Adrenal gland (tissue), 12 donors: ENCODE results near the gene MIEF1. TPM values are rescaled to one million over a fixed set of nuclear protein-coding genes. Genes with fewer than 3 reads are reported as not detected.

Source experiments
- DNase-seq, 7 donors: peaks; one replicate each; pipeline ENCODE4 v3.0.0-alpha.2; 2019 to 2020
- H3K27ac ChIP-seq, 5 donors: fragments of 200-600 bp; sonication (generic) in 4 of 5; 1 replicate in 3 of 5; 2 replicates in 2 of 5; pipeline versions ENCODE4 v1.5.1 to v1.8.0; 2016 to 2020; ENCODE audit warnings: mild to moderate bottlenecking in 1 of 5
- H3K27me3 ChIP-seq: fragments of 200-600 bp; 2 replicates; pipeline ENCODE4 v1.8.0; 2021
- H3K36me3 ChIP-seq, 2 donors: fragments of 200-600 bp; replicated peaks in 1 of 2; 1 replicate in 1 of 2; 2 replicates in 1 of 2; pipeline versions ENCODE4 v1.5.1 to v1.8.0; 2018 to 2022
- H3K4me1 ChIP-seq, 2 donors: fragments of 200-600 bp; replicated peaks in 1 of 2; 1 replicate in 1 of 2; 2 replicates in 1 of 2; pipeline versions ENCODE4 v1.5.1 to v1.8.0; 2018 to 2021
- H3K4me3 ChIP-seq, 4 donors: fragments of 200-600 bp; sonication (generic) in 3 of 4; one replicate each; pipeline ENCODE4 v1.5.1; 2016 to 2018
- H3K9me3 ChIP-seq, 3 donors: fragments of 200-600 bp; sonication (generic) in 1 of 3; replicated peaks in 1 of 3; 1 replicate in 2 of 3; 2 replicates in 1 of 3; pipeline versions ENCODE4 v1.5.1 to v1.8.0; 2016 to 2021
- POLR2A ChIP-seq, 2 donors: fragments of 450-650 bp; IDR thresholded peaks; one replicate each; pipeline ENCODE4 v1.6.1; 2017; ENCODE audit warnings: antibody characterized with exemption in 2 of 2, mild to moderate bottlenecking in 2 of 2, moderate library complexity in 1 of 2
- WGBS, 4 donors: extraction: QIAGEN DNeasy Blood & Tissue Kit in 2 of 4; methylation state at CpG; one replicate each; pipeline versions ENCODE4 v1.1.5 to v1.1.7; 2013 to 2017; 5-methylcytosine and 5-hydroxymethylcytosine counted together
- intact Hi-C, 2 donors: fragments of 100-400 bp; cut with DNase I; formaldehyde crosslinking; loops; one replicate each; pipeline versions ENCODE4 v1.14.1 to v1.15.0; 2022 to 2023
- polyA plus RNA-seq, 3 donors: library from polyadenylated mRNA; stranded (reverse); fragments of 200-250 nt in 2 of 3; fragments of 350-450 nt in 1 of 3; fragmentation: Illumina TruSeq in 1 of 3; extraction: RNeasy Lipid Tissue Mini Kit (QIAGEN cat#74804) in 1 of 3; gene quantifications; one replicate each; pipeline ENCODE4 v1.2.3, GENCODE V29; 2013 to 2014
- total RNA-seq, 9 donors: library from RNA; depleted of rRNA in 4 of 9; stranded (reverse); fragments of >200 nt in 4 of 9; fragments of 120-200 nt in 1 of 9; fragmentation: NEBNext Ultra II Directional in 1 of 9; extraction: Animal tissue kit (Norgen Biotek cat#: 25700) in 1 of 9; gene quantifications; one replicate each; pipeline versions ENCODE4 v1.1.0 to v1.2.4, GENCODE V29; 2013 to 2023
- TF ChIP-seq, protein P1 (sequence below), 6 experiments: fragments of 450-650 bp in 4 of 6; fragments of 200-600 bp in 2 of 6; sonication (generic) in 1 of 6; IDR thresholded peaks; 1 replicate in 5 of 6; 2 replicates in 1 of 6; pipeline versions ENCODE4 v1.5.1 to v1.8.0; 2016 to 2021; ENCODE audit warnings: antibody characterized with exemption in 6 of 6, mild to moderate bottlenecking in 2 of 6, moderate library complexity in 1 of 6
- donor health status: healthy with polysubstance abuse.
- donor health status: Bipolar disorder and iron deficiency.
- donor health status: DM: yes; HTN: yes; CAD: no.
- donor health status: DM: no; HTN: no; CAD: no.
- donor health status: DM: no; HTN: no; CAD: no.
- donor health status: DM: yes; HTN: yes; CAD: no.

The MIEF1 gene
- total and polyA plus RNA-seq, 12 donors, result 5.1 to 44.2 (median 26.7) TPM

- no peaks in the 10 kb centered on the region for H3K36me3 ChIP-seq
- H3K4me1 ChIP-seq, result peaks cover 1 to 5% of the 10 kb centered on the region in 2 donors
- no peak for TF ChIP-seq POLR2A (IDR thresholded peaks at IDR 0.05)
- TF ChIP-seq, protein P1, sequence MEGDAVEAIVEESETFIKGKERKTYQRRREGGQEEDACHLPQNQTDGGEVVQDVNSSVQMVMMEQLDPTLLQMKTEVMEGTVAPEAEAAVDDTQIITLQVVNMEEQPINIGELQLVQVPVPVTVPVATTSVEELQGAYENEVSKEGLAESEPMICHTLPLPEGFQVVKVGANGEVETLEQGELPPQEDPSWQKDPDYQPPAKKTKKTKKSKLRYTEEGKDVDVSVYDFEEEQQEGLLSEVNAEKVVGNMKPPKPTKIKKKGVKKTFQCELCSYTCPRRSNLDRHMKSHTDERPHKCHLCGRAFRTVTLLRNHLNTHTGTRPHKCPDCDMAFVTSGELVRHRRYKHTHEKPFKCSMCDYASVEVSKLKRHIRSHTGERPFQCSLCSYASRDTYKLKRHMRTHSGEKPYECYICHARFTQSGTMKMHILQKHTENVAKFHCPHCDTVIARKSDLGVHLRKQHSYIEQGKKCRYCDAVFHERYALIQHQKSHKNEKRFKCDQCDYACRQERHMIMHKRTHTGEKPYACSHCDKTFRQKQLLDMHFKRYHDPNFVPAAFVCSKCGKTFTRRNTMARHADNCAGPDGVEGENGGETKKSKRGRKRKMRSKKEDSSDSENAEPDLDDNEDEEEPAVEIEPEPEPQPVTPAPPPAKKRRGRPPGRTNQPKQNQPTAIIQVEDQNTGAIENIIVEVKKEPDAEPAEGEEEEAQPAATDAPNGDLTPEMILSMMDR (IDR thresholded peaks at IDR 0.05), result no peak
- 67 to 91% (median 88%) methylated on average over 7 to 9 of the region's 9 CpGs for WGBS, 4 donors
- no peaks in the 10 kb centered on the region for H3K27me3 ChIP-seq
- no peaks in the 10 kb centered on the region for H3K9me3 ChIP-seq
- intact Hi-C loops, result loop anchor here in 1 of 2 donors (10.0 kb wide), 1 partner anchor 537 kb away; no protein-coding TSS in a partner anchor
- DNase-seq, result no peak
- H3K4me3 ChIP-seq, result no peak overlapping the region
- no peak overlapping the region for H3K27ac ChIP-seq
Measured at GRCh38 chr22:39477542-39477941, 24.5 kb upstream of the MIEF1 start.

GRCh38 chr22:39478441-39478850 is 23.6 kb upstream of the MIEF1 start:
- Histone ChIP-seq H3K27me3 (no peaks in the 10 kb centered on the region), H3K27ac (no peak overlapping the region), H3K4me3 (no peak overlapping the region), H3K36me3 (no peaks in the 10 kb centered on the region), H3K9me3 (no peaks in the 10 kb centered on the region), H3K4me1 (peaks cover 0 to 5% of the 10 kb centered on the region in 2 donors)
- intact Hi-C loops, result loop anchor here in 1 of 2 donors (10.0 kb wide), 1 partner anchor 536 kb away; no protein-coding TSS in a partner anchor
- 48 to 57% (median 50%) methylated on average over 7 to 9 of the region's 9 CpGs for WGBS, 4 donors
- DNase-seq, result peak in 1 of 7 donors; percentile 42
- TF ChIP-seq POLR2A (IDR thresholded peaks at IDR 0.05), result no peak
- TF ChIP-seq, protein P1 (IDR thresholded peaks at IDR 0.05), result no peak

GRCh38 chr22:39479254-39479653 is 22.8 kb upstream of the MIEF1 start:
- peaks cover 0 to 5% of the 10 kb centered on the region in 2 donors for H3K4me1 ChIP-seq
- DNase-seq, result no peak
- no peak overlapping the region for H3K4me3 ChIP-seq
- TF ChIP-seq POLR2A (IDR thresholded peaks at IDR 0.05), result no peak
- TF ChIP-seq, protein P1 (IDR thresholded peaks at IDR 0.05), result no peak
- no peaks in the 10 kb centered on the region for H3K36me3 ChIP-seq
- intact Hi-C loops, result loop anchor here in 1 of 2 donors (10.0 kb wide), 1 partner anchor 536 kb away; no protein-coding TSS in a partner anchor
- H3K27me3 ChIP-seq, result no peaks in the 10 kb centered on the region
- H3K9me3 ChIP-seq, result no peaks in the 10 kb centered on the region
- no peak overlapping the region for H3K27ac ChIP-seq
- 70 to 80% (median 76%) methylated on average over 3 of the region's 3 CpGs for WGBS, 4 donors

GRCh38 chr22:39480557-39480956 is 21.5 kb upstream of the MIEF1 start:
- WGBS, 4 donors, result 40 to 57% (median 45%) methylated on average over 1 of the region's 1 CpG
- Histone ChIP-seq H3K9me3 (no peaks in the 10 kb centered on the region), H3K27ac (no peak overlapping the region), H3K4me1 (peaks cover 0 to 5% of the 10 kb centered on the region in 2 donors), H3K27me3 (no peaks in the 10 kb centered on the region), H3K36me3 (no peaks in the 10 kb centered on the region), H3K4me3 (no peak overlapping the region)
- intact Hi-C loops, result no loop called here
- TF ChIP-seq POLR2A (IDR thresholded peaks at IDR 0.05), result no peak
- TF ChIP-seq, protein P1 (IDR thresholded peaks at IDR 0.05), result no peak
- DNase-seq, result no peak
